NT2/D1 (cell line): ENCODE results near the gene ZNF778.

ENCODE experiments used
- YY1 ChIP-seq: IDR thresholded peaks from 2 replicates; pipeline ENCODE4 v1.6.1; 2011; ENCODE audit not compliant: insufficient read length, insufficient read depth
- ZNF274 ChIP-seq: IDR thresholded peaks from 2 replicates; pipeline ENCODE4 v1.6.1; 2011; ENCODE audit warnings: mild to moderate bottlenecking, low read depth, low read length

GRCh38 chr16:89285381-89285780, 67.9 kb downstream of the ZNF778 start:
- no peak for TF ChIP-seq YY1
- no peak for TF ChIP-seq ZNF274
